GM23338 (cell line): ENCODE measurements around the gene THY1. TPM values are rescaled to one million over a fixed set of nuclear protein-coding genes. Genes with fewer than 3 reads are reported as not detected.

ENCODE experiments used
- ATAC-seq: fragments of 200-7000 bp; cut with Tn5 transposase; 3 replicates; pipeline ENCODE4 v1.9.1; 2020
- DNase-seq: peaks from one replicate; pipeline ENCODE4 v3.0.0-alpha.2; 2015; ENCODE audit warnings: low spot score
- H2AFZ ChIP-seq: fragments of 200-600 bp; sonication (generic); 2 replicates; pipeline ENCODE4 v1.8.0; 2016; ENCODE audit warnings: antibody characterized with exemption, mild to moderate bottlenecking, moderate library complexity
- H3F3A ChIP-seq: fragments of 200-600 bp; sonication (generic); replicated peaks from 2 replicates; pipeline ENCODE4 v1.8.0; 2017; ENCODE audit warnings: antibody characterized with exemption, mixed run types, low read depth
- H3K27ac ChIP-seq: fragments of 200-600 bp; sonication (generic); 2 replicates; pipeline ENCODE4 v1.6.1; 2016; ENCODE audit warnings: low read depth
- H3K27me3 ChIP-seq: fragments of 200-600 bp; sonication (generic); 2 replicates; pipeline ENCODE4 v1.8.0; 2016; ENCODE audit warnings: mild to moderate bottlenecking, mixed run types, moderate library complexity; ENCODE audit not compliant: insufficient read depth
- H3K36me3 ChIP-seq: fragments of 200-600 bp; sonication (generic); 2 replicates; pipeline ENCODE4 v1.8.0; 2016; ENCODE audit warnings: mild to moderate bottlenecking; ENCODE audit not compliant: insufficient read depth
- H3K4me1 ChIP-seq: fragments of 200-600 bp; sonication (generic); 2 replicates; pipeline ENCODE4 v1.8.0; 2016; ENCODE audit warnings: mild to moderate bottlenecking, moderate library complexity; ENCODE audit not compliant: insufficient read depth
- H3K4me2 ChIP-seq: fragments of 200-600 bp; sonication (generic); 2 replicates; pipeline ENCODE4 v1.7.1; 2017; ENCODE audit warnings: mixed run types
- H3K4me3 ChIP-seq: fragments of 200-600 bp; sonication (generic); 2 replicates; pipeline ENCODE4 v1.6.1; 2016; ENCODE audit warnings: mixed run types
- H3K79me2 ChIP-seq: fragments of 200-600 bp; sonication (generic); replicated peaks from 2 replicates; pipeline ENCODE4 v1.8.0; 2017; ENCODE audit warnings: mild to moderate bottlenecking; ENCODE audit not compliant: insufficient read depth
- H3K9me2 ChIP-seq: fragments of 200-600 bp; sonication (generic); 2 replicates; pipeline ENCODE4 v1.8.0; 2017; ENCODE audit not compliant: insufficient read depth
- H4K20me1 ChIP-seq: fragments of 200-600 bp; sonication (generic); replicated peaks from 2 replicates; pipeline ENCODE4 v1.8.0; 2017; ENCODE audit warnings: mild to moderate bottlenecking; ENCODE audit not compliant: insufficient read depth
- H3K27ac Mint-ChIP-seq: 2 replicates; pipeline ENCODE4 v1.8.0; 2020; ENCODE audit warnings: inconsistent platforms, mild to moderate bottlenecking, moderate library complexity, mixed read lengths
- H3K27me3 Mint-ChIP-seq: 3 replicates; pipeline ENCODE4 v1.8.0; 2022; ENCODE audit warnings: low read depth, mild to moderate bottlenecking, moderate library complexity, mixed read lengths, inconsistent platforms; ENCODE audit not compliant: insufficient read depth, poor library complexity
- H3K36me3 Mint-ChIP-seq: 3 replicates; pipeline ENCODE4 v1.8.0; 2021; ENCODE audit warnings: low read depth, mild to moderate bottlenecking, inconsistent platforms, moderate library complexity, mixed read lengths
- H3K4me1 Mint-ChIP-seq: 3 replicates; pipeline ENCODE4 v1.8.0; 2020; ENCODE audit warnings: mild to moderate bottlenecking, inconsistent platforms, mixed read lengths
- H3K4me3 Mint-ChIP-seq: 3 replicates; pipeline ENCODE4 v1.8.0; 2021; ENCODE audit warnings: moderate library complexity, mild to moderate bottlenecking, inconsistent platforms, mixed read lengths
- H3K9me3 Mint-ChIP-seq: 3 replicates; pipeline ENCODE4 v1.8.0; 2020; ENCODE audit warnings: moderate library complexity, mild to moderate bottlenecking, inconsistent platforms, mixed read lengths
- CREB1 ChIP-seq: fragments of 250-450 bp; sonication (Bioruptor Pico); IDR thresholded peaks from 2 replicates; pipeline ENCODE4 v1.5.0; 2020; ENCODE audit warnings: low read depth, mild to moderate bottlenecking, moderate library complexity
- EZH2 ChIP-seq: fragments of 200-600 bp; sonication (generic); IDR thresholded peaks from one replicate; pipeline ENCODE4 v1.8.0; 2017; ENCODE audit warnings: antibody characterized with exemption, mild to moderate bottlenecking, low read depth; ENCODE audit not compliant: unreplicated experiment
- EZH2phosphoT487 ChIP-seq: fragments of 200-600 bp; sonication (generic); IDR thresholded peaks from one replicate; pipeline ENCODE4 v1.8.1; 2018; ENCODE audit warnings: antibody characterized with exemption; ENCODE audit not compliant: unreplicated experiment
- JUNB ChIP-seq: IDR thresholded peaks from one replicate; pipeline ENCODE4 v1.6.1; 2016; ENCODE audit warnings: antibody characterized with exemption; ENCODE audit not compliant: unreplicated experiment
- NANOG ChIP-seq: IDR thresholded peaks from 2 replicates; pipeline ENCODE4 v1.6.1; 2016; ENCODE audit warnings: antibody characterized with exemption, borderline replicate concordance
- POLR2AphosphoS5 ChIP-seq: IDR thresholded peaks from 2 replicates; pipeline ENCODE4 v1.6.1; 2016; ENCODE audit warnings: antibody characterized with exemption, low read depth
- STAT1 ChIP-seq: IDR thresholded peaks from one replicate; pipeline ENCODE4 v1.6.1; 2016; ENCODE audit warnings: antibody characterized with exemption; ENCODE audit not compliant: unreplicated experiment
- ZNF114 ChIP-seq: fragments of 250-450 bp; sonication (Bioruptor Pico); IDR thresholded peaks from 2 replicates; pipeline ENCODE4 v1.5.0; 2020; ENCODE audit warnings: mild to moderate bottlenecking, moderate library complexity
- ZNF331 ChIP-seq: fragments of 250-450 bp; sonication (Bioruptor Pico); IDR thresholded peaks from 2 replicates; pipeline ENCODE4 v1.5.0; 2020; ENCODE audit warnings: low read depth, mild to moderate bottlenecking, moderate library complexity
- polyA plus RNA-seq: library from polyadenylated mRNA; unstranded; fragments of >200 nt; fragmentation: Nextera tagmentation; extraction: Ambion mirVana; gene quantifications from 2 replicates; pipeline ENCODE4 v1.2.1, GENCODE V29; 2016
- total RNA-seq: library from RNA; depleted of rRNA; stranded (reverse); fragments of >200 nt; shearing (Covaris generic); gene quantifications from 2 replicates; pipeline ENCODE4 v1.2.3, GENCODE V29; 2014
- TF ChIP-seq, protein P1 (sequence below), 2 experiments: fragments of 200-600 bp in 1 of 2; sonication (generic) in 1 of 2; conservative IDR thresholded peaks; 2 replicates each; pipeline versions ENCODE4 v1.5.1 to v1.6.1; 2016 to 2017; ENCODE audit warnings: antibody characterized with exemption in 2 of 2, low read depth in 2 of 2, mild to moderate bottlenecking in 2 of 2, moderate library complexity in 1 of 2
- TF ChIP-seq, protein P2 (sequence below): fragments of 250-450 bp; sonication (Bioruptor Pico); IDR thresholded peaks from 2 replicates; pipeline ENCODE4 v1.5.0; 2020; ENCODE audit warnings: mild to moderate bottlenecking, moderate library complexity
- TF ChIP-seq, protein P3 (sequence below): IDR thresholded peaks from 2 replicates; pipeline ENCODE4 v1.6.1; 2016; ENCODE audit warnings: antibody characterized with exemption
- TF ChIP-seq, protein P4 (sequence below): IDR thresholded peaks from one replicate; pipeline ENCODE4 v1.6.1; 2018; ENCODE audit warnings: antibody characterized with exemption; ENCODE audit not compliant: unreplicated experiment

The THY1 gene
- total and polyA plus RNA-seq, 2 experiments from 2014 or later: 490 to 597 TPM

DNA sequence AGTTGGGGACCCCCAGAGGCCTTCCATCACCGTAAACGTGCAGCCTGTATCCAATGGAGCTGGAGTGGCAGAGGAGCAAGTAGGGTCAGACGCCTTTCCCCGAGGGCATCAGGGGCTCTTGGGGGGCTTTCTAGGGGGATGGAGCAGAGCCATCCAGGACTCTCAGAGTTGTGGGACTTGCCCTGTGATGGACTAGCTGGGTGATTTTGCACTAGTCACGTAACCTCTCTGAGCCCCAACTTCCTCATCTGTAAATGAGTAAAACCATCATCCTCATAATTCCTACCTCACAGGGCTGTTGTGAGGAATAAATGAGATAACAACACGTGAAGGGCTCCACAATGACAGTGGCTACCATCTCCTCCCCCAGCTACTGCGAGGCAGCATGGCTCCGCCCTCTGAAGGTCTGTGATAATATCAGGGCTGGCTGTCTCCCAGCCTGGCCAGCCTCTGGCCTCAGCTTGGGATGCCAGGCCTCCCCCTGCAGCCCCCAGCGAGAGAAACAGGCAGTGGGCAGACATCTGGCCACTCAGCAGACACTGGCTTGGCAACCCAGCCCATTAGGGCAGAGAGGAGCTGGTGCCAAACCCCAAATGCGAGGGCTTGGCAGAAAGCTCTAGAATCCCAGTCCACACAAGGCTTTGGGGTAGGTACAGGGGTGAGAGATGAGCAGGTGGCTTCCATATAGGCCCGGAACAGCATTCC, 48.2 kb downstream of the THY1 start:
- H3K79me2 ChIP-seq: no peaks in the 10 kb centered on the region
- no peaks in the 10 kb centered on the region for H3F3A ChIP-seq
- Mint-ChIP-seq H3K27me3 (peaks cover 15% of the 10 kb centered on the region), H3K4me3 (no peak overlapping the region; the same call in 2 of the 3 replicates), H3K36me3 (no peaks in the 10 kb centered on the region; the same call in 2 of the 3 replicates), H3K27ac (no peak overlapping the region), H3K9me3 (no peaks in the 10 kb centered on the region), H3K4me1 (peaks cover 70% of the 10 kb centered on the region)
- TF ChIP-seq EZH2: no peak
- TF ChIP-seq, protein P1, sequence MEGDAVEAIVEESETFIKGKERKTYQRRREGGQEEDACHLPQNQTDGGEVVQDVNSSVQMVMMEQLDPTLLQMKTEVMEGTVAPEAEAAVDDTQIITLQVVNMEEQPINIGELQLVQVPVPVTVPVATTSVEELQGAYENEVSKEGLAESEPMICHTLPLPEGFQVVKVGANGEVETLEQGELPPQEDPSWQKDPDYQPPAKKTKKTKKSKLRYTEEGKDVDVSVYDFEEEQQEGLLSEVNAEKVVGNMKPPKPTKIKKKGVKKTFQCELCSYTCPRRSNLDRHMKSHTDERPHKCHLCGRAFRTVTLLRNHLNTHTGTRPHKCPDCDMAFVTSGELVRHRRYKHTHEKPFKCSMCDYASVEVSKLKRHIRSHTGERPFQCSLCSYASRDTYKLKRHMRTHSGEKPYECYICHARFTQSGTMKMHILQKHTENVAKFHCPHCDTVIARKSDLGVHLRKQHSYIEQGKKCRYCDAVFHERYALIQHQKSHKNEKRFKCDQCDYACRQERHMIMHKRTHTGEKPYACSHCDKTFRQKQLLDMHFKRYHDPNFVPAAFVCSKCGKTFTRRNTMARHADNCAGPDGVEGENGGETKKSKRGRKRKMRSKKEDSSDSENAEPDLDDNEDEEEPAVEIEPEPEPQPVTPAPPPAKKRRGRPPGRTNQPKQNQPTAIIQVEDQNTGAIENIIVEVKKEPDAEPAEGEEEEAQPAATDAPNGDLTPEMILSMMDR (conservative IDR thresholded peaks at IDR 0.05; ENCODE audit: low read depth in 2 of 2): no peak
- TF ChIP-seq POLR2AphosphoS5: no peak
- no peak for TF ChIP-seq CREB1
- TF ChIP-seq, protein P2, sequence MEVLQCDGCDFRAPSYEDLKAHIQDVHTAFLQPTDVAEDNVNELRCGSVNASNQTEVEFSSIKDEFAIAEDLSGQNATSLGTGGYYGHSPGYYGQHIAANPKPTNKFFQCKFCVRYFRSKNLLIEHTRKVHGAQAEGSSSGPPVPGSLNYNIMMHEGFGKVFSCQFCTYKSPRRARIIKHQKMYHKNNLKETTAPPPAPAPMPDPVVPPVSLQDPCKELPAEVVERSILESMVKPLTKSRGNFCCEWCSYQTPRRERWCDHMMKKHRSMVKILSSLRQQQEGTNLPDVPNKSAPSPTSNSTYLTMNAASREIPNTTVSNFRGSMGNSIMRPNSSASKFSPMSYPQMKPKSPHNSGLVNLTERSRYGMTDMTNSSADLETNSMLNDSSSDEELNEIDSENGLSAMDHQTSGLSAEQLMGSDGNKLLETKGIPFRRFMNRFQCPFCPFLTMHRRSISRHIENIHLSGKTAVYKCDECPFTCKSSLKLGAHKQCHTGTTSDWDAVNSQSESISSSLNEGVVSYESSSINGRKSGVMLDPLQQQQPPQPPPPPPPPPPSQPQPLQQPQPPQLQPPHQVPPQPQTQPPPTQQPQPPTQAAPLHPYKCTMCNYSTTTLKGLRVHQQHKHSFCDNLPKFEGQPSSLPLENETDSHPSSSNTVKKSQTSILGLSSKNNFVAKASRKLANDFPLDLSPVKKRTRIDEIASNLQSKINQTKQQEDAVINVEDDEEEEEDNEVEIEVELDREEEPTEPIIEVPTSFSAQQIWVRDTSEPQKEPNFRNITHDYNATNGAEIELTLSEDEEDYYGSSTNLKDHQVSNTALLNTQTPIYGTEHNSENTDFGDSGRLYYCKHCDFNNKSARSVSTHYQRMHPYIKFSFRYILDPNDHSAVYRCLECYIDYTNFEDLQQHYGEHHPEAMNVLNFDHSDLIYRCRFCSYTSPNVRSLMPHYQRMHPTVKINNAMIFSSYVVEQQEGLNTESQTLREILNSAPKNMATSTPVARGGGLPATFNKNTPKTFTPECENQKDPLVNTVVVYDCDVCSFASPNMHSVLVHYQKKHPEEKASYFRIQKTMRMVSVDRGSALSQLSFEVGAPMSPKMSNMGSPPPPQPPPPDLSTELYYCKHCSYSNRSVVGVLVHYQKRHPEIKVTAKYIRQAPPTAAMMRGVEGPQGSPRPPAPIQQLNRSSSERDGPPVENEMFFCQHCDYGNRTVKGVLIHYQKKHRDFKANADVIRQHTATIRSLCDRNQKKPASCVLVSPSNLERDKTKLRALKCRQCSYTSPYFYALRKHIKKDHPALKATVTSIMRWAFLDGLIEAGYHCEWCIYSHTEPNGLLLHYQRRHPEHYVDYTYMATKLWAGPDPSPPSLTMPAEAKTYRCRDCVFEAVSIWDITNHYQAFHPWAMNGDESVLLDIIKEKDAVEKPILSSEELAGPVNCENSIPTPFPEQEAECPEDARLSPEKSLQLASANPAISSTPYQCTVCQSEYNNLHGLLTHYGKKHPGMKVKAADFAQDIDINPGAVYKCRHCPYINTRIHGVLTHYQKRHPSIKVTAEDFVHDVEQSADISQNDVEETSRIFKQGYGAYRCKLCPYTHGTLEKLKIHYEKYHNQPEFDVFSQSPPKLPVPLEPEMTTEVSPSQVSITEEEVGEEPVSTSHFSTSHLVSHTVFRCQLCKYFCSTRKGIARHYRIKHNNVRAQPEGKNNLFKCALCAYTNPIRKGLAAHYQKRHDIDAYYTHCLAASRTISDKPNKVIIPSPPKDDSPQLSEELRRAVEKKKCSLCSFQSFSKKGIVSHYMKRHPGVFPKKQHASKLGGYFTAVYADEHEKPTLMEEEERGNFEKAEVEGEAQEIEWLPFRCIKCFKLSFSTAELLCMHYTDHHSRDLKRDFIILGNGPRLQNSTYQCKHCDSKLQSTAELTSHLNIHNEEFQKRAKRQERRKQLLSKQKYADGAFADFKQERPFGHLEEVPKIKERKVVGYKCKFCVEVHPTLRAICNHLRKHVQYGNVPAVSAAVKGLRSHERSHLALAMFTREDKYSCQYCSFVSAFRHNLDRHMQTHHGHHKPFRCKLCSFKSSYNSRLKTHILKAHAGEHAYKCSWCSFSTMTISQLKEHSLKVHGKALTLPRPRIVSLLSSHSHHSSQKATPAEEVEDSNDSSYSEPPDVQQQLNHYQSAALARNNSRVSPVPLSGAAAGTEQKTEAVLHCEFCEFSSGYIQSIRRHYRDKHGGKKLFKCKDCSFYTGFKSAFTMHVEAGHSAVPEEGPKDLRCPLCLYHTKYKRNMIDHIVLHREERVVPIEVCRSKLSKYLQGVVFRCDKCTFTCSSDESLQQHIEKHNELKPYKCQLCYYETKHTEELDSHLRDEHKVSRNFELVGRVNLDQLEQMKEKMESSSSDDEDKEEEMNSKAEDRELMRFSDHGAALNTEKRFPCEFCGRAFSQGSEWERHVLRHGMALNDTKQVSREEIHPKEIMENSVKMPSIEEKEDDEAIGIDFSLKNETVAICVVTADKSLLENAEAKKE (CRISPR knock-in tag): no peak
- TF ChIP-seq NANOG: no peak
- no peak for TF ChIP-seq ZNF114 (CRISPR knock-in tag)
- TF ChIP-seq STAT1: no peak
- no peak for TF ChIP-seq EZH2phosphoT487
- no peak for TF ChIP-seq ZNF331 (CRISPR knock-in tag)
- TF ChIP-seq, protein P3, sequence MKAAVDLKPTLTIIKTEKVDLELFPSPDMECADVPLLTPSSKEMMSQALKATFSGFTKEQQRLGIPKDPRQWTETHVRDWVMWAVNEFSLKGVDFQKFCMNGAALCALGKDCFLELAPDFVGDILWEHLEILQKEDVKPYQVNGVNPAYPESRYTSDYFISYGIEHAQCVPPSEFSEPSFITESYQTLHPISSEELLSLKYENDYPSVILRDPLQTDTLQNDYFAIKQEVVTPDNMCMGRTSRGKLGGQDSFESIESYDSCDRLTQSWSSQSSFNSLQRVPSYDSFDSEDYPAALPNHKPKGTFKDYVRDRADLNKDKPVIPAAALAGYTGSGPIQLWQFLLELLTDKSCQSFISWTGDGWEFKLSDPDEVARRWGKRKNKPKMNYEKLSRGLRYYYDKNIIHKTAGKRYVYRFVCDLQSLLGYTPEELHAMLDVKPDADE: no peak
- TF ChIP-seq JUNB: no peak
- TF ChIP-seq, protein P4, sequence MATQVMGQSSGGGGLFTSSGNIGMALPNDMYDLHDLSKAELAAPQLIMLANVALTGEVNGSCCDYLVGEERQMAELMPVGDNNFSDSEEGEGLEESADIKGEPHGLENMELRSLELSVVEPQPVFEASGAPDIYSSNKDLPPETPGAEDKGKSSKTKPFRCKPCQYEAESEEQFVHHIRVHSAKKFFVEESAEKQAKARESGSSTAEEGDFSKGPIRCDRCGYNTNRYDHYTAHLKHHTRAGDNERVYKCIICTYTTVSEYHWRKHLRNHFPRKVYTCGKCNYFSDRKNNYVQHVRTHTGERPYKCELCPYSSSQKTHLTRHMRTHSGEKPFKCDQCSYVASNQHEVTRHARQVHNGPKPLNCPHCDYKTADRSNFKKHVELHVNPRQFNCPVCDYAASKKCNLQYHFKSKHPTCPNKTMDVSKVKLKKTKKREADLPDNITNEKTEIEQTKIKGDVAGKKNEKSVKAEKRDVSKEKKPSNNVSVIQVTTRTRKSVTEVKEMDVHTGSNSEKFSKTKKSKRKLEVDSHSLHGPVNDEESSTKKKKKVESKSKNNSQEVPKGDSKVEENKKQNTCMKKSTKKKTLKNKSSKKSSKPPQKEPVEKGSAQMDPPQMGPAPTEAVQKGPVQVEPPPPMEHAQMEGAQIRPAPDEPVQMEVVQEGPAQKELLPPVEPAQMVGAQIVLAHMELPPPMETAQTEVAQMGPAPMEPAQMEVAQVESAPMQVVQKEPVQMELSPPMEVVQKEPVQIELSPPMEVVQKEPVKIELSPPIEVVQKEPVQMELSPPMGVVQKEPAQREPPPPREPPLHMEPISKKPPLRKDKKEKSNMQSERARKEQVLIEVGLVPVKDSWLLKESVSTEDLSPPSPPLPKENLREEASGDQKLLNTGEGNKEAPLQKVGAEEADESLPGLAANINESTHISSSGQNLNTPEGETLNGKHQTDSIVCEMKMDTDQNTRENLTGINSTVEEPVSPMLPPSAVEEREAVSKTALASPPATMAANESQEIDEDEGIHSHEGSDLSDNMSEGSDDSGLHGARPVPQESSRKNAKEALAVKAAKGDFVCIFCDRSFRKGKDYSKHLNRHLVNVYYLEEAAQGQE: no peak
- H3K4me3 ChIP-seq: no peak overlapping the region
- peaks cover 43% of the 10 kb centered on the region for H3K4me1 ChIP-seq
- DNase-seq (no peak), ATAC-seq (no peak)
- no peak overlapping the region for H3K27ac ChIP-seq
- peaks cover 7% of the 10 kb centered on the region; the same call in 1 of the 2 replicates for H3K27me3 ChIP-seq
- H2AFZ ChIP-seq: no peak overlapping the region
- H3K4me2 ChIP-seq: 0 out of 2 replicates have a peak overlapping the region, but pooled peaks have one; percentile 28
- H3K36me3 ChIP-seq: no peaks in the 10 kb centered on the region
- H4K20me1 ChIP-seq: no peaks in the 10 kb centered on the region
- no peaks in the 10 kb centered on the region for H3K9me2 ChIP-seq
